ENCODE data around the gene CLK4.

The CLK4 gene

GRCh38 chr5:178563621-178564020, 63.2 kb downstream of the CLK4 start:
- TF ChIP-seq CTCF (IDR thresholded peaks at IDR 0.05; ENCODE audit: borderline replicate concordance, control extremely low read depth, extremely low read depth, insufficient read depth, missing control alignments): no peak
- in situ Hi-C loops (cut with MboI; ENCODE audit: low sequenced_read_pairs, unreplicated experiment): no loop called here
- DNase-seq (ENCODE audit: low spot score): no peak

GRCh38 chr5:178561746-178562264, 65.0 kb downstream of the CLK4 start:
- no peak for DNase-seq (ENCODE audit: low spot score)
- no peak for TF ChIP-seq CTCF (IDR thresholded peaks at IDR 0.05; ENCODE audit: borderline replicate concordance, control extremely low read depth, extremely low read depth, insufficient read depth, missing control alignments)
- in situ Hi-C loops (cut with MboI; ENCODE audit: low sequenced_read_pairs, unreplicated experiment): no loop called here

GRCh38 chr5:178560911-178561310, 65.9 kb downstream of the CLK4 start:
- in situ Hi-C loops (cut with MboI; ENCODE audit: low sequenced_read_pairs, unreplicated experiment): no loop called here
- TF ChIP-seq CTCF (IDR thresholded peaks at IDR 0.05; ENCODE audit: borderline replicate concordance, control extremely low read depth, extremely low read depth, insufficient read depth, missing control alignments): no peak
- no peak for DNase-seq (ENCODE audit: low spot score)

GRCh38 chr5:178557416-178557815, 69.4 kb downstream of the CLK4 start:
- no peak for TF ChIP-seq CTCF (IDR thresholded peaks at IDR 0.05; ENCODE audit: borderline replicate concordance, control extremely low read depth, extremely low read depth, insufficient read depth, missing control alignments)
- in situ Hi-C loops (cut with MboI; ENCODE audit: low sequenced_read_pairs, unreplicated experiment): loop anchor here (10.0 kb wide), 1 partner anchor 273 kb away; no protein-coding TSS in a partner anchor
- DNase-seq (ENCODE audit: low spot score): no peak

- TF ChIP-seq CTCF (IDR thresholded peaks at IDR 0.05; ENCODE audit: borderline replicate concordance, control extremely low read depth, extremely low read depth, insufficient read depth, missing control alignments): no peak
- in situ Hi-C loops (cut with MboI; ENCODE audit: low sequenced_read_pairs, unreplicated experiment): loop anchor here (10.0 kb wide), 1 partner anchor 271 kb away; no protein-coding TSS in a partner anchor
- no peak for DNase-seq (ENCODE audit: low spot score)
Measured at GRCh38 chr5:178555771-178556211, 71.1 kb downstream of the CLK4 start.

GRCh38 chr5:178555005-178555404, 71.8 kb downstream of the CLK4 start:
- no peak for TF ChIP-seq CTCF (IDR thresholded peaks at IDR 0.05; ENCODE audit: borderline replicate concordance, control extremely low read depth, extremely low read depth, insufficient read depth, missing control alignments)
- DNase-seq (ENCODE audit: low spot score): no peak
- in situ Hi-C loops (cut with MboI; ENCODE audit: low sequenced_read_pairs, unreplicated experiment): loop anchor here (10.0 kb wide), 1 partner anchor 270 kb away; no protein-coding TSS in a partner anchor

All from GM13976 (cell line).